ENCODE data around the gene GNAO1. TPM values are rescaled to one million over a fixed set of nuclear protein-coding genes. Genes with fewer than 3 reads are reported as not detected.
A peak's percentile ranks its signal among the peaks of the same experiment; 100 is the strongest.

The GNAO1 gene
- total RNA-seq, 1 donor: not detected

DNA sequence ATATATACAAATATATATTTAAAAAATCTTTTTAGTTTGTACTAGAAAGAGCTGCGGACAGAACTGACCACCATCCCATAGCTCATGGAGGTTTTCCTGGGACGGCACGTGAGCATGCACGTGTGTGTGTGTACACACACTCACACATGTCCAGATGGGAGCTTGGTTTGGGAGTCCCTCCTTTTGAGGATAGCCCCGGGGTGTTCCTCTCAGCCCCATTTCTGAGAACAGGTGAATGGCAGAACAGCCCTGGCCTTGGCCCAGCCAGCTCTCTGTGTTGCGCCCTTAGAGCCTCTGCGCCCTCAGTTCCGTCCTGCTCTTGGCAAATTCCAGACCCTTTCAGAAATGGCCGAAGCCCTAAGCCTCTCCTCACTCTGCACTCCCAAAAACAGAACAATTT, 163.9 kb downstream of the GNAO1 start:
- Histone ChIP-seq H3K4me2 (ENCODE audit: insufficient read depth, low read length) (no peak overlapping the region), H3K9me3 (ENCODE audit: low read depth, low read length) (no peaks in the 10 kb centered on the region), H4K20me1 (ENCODE audit: insufficient read depth, low read length) (no peaks in the 10 kb centered on the region), H3K27me3 (ENCODE audit: insufficient read depth, low read length) (no peaks in the 10 kb centered on the region), H2AFZ (ENCODE audit: low read length) (no peak overlapping the region), H3K36me3 (ENCODE audit: insufficient read depth, low read length) (no peaks in the 10 kb centered on the region), H3K79me2 (ENCODE audit: insufficient read depth, low read length) (no peaks in the 10 kb centered on the region), H3K4me1 (ENCODE audit: insufficient read depth, low read length) (peaks cover 12% of the 10 kb centered on the region), H3K27ac (ENCODE audit: low read depth, low read length) (no peak overlapping the region), H3K4me3 (ENCODE audit: insufficient read depth, low read length) (no peak overlapping the region)
- TF ChIP-seq, protein P1, sequence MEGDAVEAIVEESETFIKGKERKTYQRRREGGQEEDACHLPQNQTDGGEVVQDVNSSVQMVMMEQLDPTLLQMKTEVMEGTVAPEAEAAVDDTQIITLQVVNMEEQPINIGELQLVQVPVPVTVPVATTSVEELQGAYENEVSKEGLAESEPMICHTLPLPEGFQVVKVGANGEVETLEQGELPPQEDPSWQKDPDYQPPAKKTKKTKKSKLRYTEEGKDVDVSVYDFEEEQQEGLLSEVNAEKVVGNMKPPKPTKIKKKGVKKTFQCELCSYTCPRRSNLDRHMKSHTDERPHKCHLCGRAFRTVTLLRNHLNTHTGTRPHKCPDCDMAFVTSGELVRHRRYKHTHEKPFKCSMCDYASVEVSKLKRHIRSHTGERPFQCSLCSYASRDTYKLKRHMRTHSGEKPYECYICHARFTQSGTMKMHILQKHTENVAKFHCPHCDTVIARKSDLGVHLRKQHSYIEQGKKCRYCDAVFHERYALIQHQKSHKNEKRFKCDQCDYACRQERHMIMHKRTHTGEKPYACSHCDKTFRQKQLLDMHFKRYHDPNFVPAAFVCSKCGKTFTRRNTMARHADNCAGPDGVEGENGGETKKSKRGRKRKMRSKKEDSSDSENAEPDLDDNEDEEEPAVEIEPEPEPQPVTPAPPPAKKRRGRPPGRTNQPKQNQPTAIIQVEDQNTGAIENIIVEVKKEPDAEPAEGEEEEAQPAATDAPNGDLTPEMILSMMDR (IDR thresholded peaks at IDR 0.05; ENCODE audit: extremely low read depth, low read depth, low read length): no peak
- DNase-seq (ENCODE audit: insufficient read length, low spot score, missing footprints): peak; percentile 70

- Histone ChIP-seq H3K36me3 (ENCODE audit: insufficient read depth, low read length) (no peaks in the 10 kb centered on the region), H3K4me2 (ENCODE audit: insufficient read depth, low read length) (peak overlapping the region; percentile 93), H3K4me1 (ENCODE audit: insufficient read depth, low read length) (peaks cover 12% of the 10 kb centered on the region), H3K9me3 (ENCODE audit: low read depth, low read length) (no peaks in the 10 kb centered on the region), H4K20me1 (ENCODE audit: insufficient read depth, low read length) (no peaks in the 10 kb centered on the region), H3K79me2 (ENCODE audit: insufficient read depth, low read length) (no peaks in the 10 kb centered on the region), H3K4me3 (ENCODE audit: insufficient read depth, low read length) (peak overlapping the region; percentile 76), H3K27me3 (ENCODE audit: insufficient read depth, low read length) (no peaks in the 10 kb centered on the region), H2AFZ (ENCODE audit: low read length) (peak overlapping the region; percentile 92), H3K27ac (ENCODE audit: low read depth, low read length) (peak overlapping the region; percentile 94)
- DNase-seq (ENCODE audit: insufficient read length, low spot score, missing footprints): peak; percentile 73
- TF ChIP-seq, protein P1 (IDR thresholded peaks at IDR 0.05; ENCODE audit: extremely low read depth, low read depth, low read length): no peak
These were observed 164.5 kb downstream of the GNAO1 start for GRCh38 chr16:56355786-56356275.

DNA sequence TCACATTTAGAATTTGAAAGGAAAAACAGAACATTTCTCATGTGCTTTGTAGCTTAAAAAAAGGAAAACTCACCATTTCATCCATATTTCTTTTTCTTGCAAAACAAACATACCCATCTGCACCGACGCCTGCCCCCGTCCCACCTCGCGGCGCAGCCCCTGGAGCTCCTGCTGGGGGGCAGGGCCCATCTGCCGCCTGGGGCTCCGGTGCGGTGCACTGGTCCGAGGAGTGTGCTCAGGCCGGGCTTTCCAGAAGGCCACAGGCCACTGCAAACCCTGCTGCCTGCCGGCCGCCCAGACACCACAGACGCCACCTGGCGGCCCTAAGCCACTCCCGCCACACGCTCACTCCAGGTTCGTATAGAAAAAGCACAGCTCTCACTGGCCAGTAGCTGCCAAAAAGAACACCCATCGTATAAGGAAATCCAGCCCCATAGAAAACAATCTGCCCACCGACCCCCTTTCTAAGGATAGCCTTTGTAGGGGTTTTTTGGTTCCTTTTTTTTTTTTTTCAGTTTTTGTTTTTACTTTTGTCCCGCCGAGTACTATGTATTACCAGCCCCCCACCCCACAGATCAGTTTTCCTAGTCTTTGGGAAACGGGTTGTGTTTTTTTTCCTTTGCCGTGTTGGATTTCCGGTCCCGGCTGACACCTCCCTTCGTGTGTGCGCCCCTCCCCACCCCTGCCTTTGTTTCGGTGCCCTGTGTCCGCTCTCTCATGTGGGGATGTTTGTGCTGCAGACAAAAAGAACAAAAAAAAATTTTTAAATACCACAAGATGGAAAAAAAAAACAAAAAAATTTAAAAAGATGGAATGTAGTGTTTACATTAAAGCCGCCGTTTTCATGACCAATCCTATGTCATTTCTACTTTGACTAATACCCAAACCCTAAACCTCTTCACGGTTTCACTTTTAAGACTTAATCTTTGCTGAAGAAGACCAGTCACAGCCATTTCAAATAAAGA, 165.3 kb downstream of the GNAO1 start:
- DNase-seq (ENCODE audit: insufficient read length, low spot score, missing footprints): peak; percentile 99
- H2AFZ ChIP-seq (ENCODE audit: low read length): peak overlapping the region; percentile 92
- H4K20me1 ChIP-seq (ENCODE audit: insufficient read depth, low read length): no peaks in the 10 kb centered on the region
- peak overlapping the region; percentile 76 for H3K4me3 ChIP-seq (ENCODE audit: insufficient read depth, low read length)
- H3K27me3 ChIP-seq (ENCODE audit: insufficient read depth, low read length): no peaks in the 10 kb centered on the region
- H3K4me2 ChIP-seq (ENCODE audit: insufficient read depth, low read length): peak overlapping the region; percentile 93
- peak overlapping the region; percentile 94 for H3K27ac ChIP-seq (ENCODE audit: low read depth, low read length)
- no peaks in the 10 kb centered on the region for H3K79me2 ChIP-seq (ENCODE audit: insufficient read depth, low read length)
- H3K4me1 ChIP-seq (ENCODE audit: insufficient read depth, low read length): peaks cover 12% of the 10 kb centered on the region
- TF ChIP-seq, protein P1 (IDR thresholded peaks at IDR 0.05; ENCODE audit: extremely low read depth, low read depth, low read length): peak; percentile 85
- no peaks in the 10 kb centered on the region for H3K9me3 ChIP-seq (ENCODE audit: low read depth, low read length)
- no peaks in the 10 kb centered on the region for H3K36me3 ChIP-seq (ENCODE audit: insufficient read depth, low read length)

DNA sequence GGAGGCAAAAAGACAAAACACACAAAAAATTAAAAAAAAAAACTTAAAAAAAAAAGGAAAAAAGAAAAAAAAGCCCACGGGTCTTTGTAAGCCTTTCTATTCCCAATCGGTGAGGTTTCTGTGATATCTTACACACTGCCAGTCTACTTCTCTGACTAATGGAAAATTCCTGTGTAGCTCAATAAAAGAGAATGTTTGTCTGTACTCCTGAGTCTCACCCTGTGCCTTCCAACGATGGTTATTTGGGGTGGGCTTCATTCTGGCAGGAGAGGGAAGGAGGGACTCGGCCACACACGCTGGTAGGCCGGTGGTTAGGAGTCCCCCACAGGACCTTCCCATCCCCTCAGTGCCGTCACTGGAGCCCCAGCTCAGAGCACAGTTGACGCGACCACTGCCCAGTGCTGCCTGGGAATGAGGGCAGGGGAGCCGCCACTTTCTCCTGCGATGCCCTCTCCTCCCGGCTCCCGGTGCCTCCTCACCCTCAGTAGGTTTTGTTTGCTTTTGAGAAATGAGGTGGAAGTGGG, 166.0 kb downstream of the GNAO1 start:
- Histone ChIP-seq H3K4me2 (ENCODE audit: insufficient read depth, low read length) (peak overlapping the region; percentile 93), H3K79me2 (ENCODE audit: insufficient read depth, low read length) (no peaks in the 10 kb centered on the region), H3K4me1 (ENCODE audit: insufficient read depth, low read length) (peaks cover 12% of the 10 kb centered on the region), H3K27ac (ENCODE audit: low read depth, low read length) (peak overlapping the region; percentile 94), H3K36me3 (ENCODE audit: insufficient read depth, low read length) (peaks cover 6% of the 10 kb centered on the region), H4K20me1 (ENCODE audit: insufficient read depth, low read length) (no peaks in the 10 kb centered on the region), H2AFZ (ENCODE audit: low read length) (peak overlapping the region; percentile 92), H3K9me3 (ENCODE audit: low read depth, low read length) (no peaks in the 10 kb centered on the region), H3K4me3 (ENCODE audit: insufficient read depth, low read length) (peak overlapping the region; percentile 76), H3K27me3 (ENCODE audit: insufficient read depth, low read length) (no peaks in the 10 kb centered on the region)
- DNase-seq (ENCODE audit: insufficient read length, low spot score, missing footprints): peak; percentile 96
- TF ChIP-seq, protein P1 (IDR thresholded peaks at IDR 0.05; ENCODE audit: extremely low read depth, low read depth, low read length): no peak

Measured in osteoblast (primary cell).